NOMO-1 treated with DMSO at 0.1 percent for 48 hours (cell line): Measurements from ENCODE around the gene KRT7.

Experiments
- DNase-seq: peaks from one replicate; lab custom pipeline; 2025; ENCODE audit not compliant: unreplicated experiment; lab: John Stamatoyannopoulos, UW

KRT7 gene

GRCh38 chr12:52211716-52212585 lies 21.1 kb upstream of the KRT7 start:
- no peak for DNase-seq

GRCh38 chr12:52212701-52213563 lies 20.1 kb upstream of the KRT7 start:
- no peak for DNase-seq

- peak; percentile 60 for DNase-seq
These were observed 19.3 kb upstream of the KRT7 start for GRCh38 chr12:52213564-52214420.

GRCh38 chr12:52214421-52214802 lies 18.6 kb upstream of the KRT7 start:
- DNase-seq, result peak; percentile 18

GRCh38 chr12:52215587-52216031 lies 17.4 kb upstream of the KRT7 start:
- no peak for DNase-seq

- no peak for DNase-seq
These were observed 16.9 kb upstream of the KRT7 start for GRCh38 chr12:52216100-52216499.

- no peak for DNase-seq
These were observed 16.2 kb upstream of the KRT7 start for GRCh38 chr12:52216807-52217206.

GRCh38 chr12:52217223-52217622 lies 15.8 kb upstream of the KRT7 start:
- DNase-seq, result no peak

- DNase-seq, result no peak
These were observed 15.0 kb upstream of the KRT7 start for GRCh38 chr12:52218001-52218400.

- no peak for DNase-seq
These were observed 12.6 kb upstream of the KRT7 start for GRCh38 chr12:52220477-52220876.

GRCh38 chr12:52221070-52221781 lies 11.8 kb upstream of the KRT7 start:
- DNase-seq, result no peak

GRCh38 chr12:52221912-52222457 lies 11.1 kb upstream of the KRT7 start:
- DNase-seq, result peak; percentile 32

- no peak for DNase-seq
These were observed 10.4 kb upstream of the KRT7 start for GRCh38 chr12:52222692-52223091.

GRCh38 chr12:52223406-52224039 lies 9.5 kb upstream of the KRT7 start:
- no peak for DNase-seq

GRCh38 chr12:52224151-52224550 lies 8.9 kb upstream of the KRT7 start:
- no peak for DNase-seq

- DNase-seq, result no peak
These were observed 7.3 kb upstream of the KRT7 start for GRCh38 chr12:52225752-52226151.

- DNase-seq, result peak; percentile 44
These were observed 6.6 kb upstream of the KRT7 start for GRCh38 chr12:52226446-52226845.

GRCh38 chr12:52227606-52228166 lies 5.4 kb upstream of the KRT7 start:
- DNase-seq, result no peak

- DNase-seq, result no peak
These were observed 4.7 kb upstream of the KRT7 start for GRCh38 chr12:52228366-52228765.
